Activated CD4-positive, alpha-beta T cell treated with anti-CD3 and anti-CD28 coated beads for 4 hours (primary cell): ENCODE measurements around the gene MDH2.
"Not testable (repeated sequence)": the region's sequence is repeated elsewhere in the genome, so short reads cannot be mapped to it uniquely, and the experiment has no call there.

Experiments
- DNase-seq, 2 donors: peaks; one replicate each; pipeline ENCODE4 v3.0.0-alpha.2; 2020

The MDH2 gene

DNA sequence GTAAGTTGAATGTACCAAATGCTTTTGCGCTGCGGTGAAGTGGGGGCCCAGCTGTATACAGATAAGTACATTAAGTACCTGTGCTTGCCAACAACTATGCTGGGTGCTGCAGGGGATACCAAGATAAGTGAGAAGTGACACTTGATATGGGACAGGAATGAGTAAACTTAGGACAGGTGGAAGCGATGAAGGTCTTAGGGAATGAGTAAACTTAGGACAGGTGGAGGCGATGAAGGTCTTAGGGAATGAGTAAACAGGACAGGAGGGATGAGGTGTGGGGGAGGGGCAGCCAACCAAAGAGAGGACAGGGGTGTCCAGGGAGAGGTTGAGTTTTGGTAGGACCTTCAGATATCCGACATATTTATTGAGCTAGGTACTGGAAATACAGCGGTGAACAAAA lies 1.4 kb downstream of the MDH2 start:
- DNase-seq, result no peak

DNA sequence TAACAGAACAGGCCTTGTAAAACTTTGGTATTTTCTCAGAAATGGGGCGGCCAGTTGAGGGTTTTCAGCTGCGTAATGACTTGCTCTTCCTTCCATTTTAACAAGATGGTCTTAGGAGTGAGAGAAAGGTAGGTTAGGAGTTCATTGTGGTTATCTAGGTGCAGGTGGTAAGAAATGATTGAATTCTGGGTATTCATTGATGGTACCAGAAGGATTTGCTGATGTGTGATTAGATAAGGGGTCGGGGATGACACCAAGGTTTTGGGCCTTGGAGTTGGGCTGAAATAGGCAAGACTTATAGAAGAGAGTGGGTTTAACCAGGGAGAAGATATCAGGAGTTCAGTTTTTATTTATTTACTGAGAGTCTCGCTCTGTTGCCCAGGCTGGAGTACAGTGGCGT lies 2.6 kb downstream of the MDH2 start:
- no peak for DNase-seq

DNA sequence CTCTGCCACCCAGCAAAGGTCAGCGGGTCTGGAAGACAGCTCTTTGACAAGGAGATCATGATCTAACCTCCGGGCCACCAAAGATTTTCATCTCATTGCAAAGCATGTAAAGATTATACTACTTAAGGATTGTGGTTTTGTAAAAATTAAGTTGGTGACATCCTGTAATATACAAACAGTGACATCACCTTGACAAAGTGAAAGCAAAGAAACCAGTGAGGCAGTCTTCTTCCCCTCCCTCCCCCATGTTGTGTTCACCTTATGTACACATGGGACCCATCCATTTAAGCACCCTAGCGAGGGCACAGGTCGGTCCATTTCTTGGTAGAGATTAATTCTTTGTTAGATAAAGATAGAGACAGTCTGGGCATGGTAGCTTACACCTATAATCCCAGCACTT lies 3.9 kb downstream of the MDH2 start:
- no peak for DNase-seq

DNA sequence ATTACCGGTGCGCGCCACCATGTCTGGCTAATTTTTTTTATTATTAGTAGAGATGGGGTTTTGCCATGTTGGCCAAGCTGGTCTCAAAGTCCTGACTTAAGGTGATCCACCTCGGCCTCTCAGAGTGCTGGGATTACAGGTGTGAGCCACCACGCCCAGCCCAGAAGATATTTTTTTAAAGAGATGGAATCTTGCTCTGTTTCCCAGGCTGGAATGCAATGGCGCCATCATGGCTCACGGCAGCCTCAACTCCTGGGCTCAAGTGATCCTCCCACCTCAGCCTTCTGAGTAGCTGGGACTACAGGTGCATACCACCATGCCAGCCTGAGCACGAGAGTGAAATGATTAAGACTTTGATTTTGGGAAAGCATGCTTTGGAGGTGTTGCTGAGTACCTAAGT lies 4.8 kb downstream of the MDH2 start:
- not testable (repeated sequence) for DNase-seq

DNA sequence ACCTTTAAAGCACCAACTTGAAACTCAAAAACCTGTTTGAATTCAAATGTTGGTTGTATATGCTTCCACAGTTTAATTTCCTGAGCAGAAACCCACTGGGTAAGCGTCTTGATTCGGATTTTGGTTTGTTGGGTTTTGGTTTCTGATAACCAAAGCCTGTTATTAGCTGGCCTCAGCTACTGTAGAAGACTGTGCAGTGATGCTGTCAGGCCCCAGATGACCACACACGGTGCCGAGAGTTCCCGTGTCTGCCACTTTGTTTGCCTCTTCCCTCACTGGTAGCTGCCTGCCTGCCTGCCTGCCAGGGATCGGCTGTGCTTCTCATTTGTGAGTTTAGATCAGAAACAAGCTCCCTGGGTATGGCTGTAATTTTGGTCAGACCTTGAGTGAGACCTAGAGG lies 5.6 kb downstream of the MDH2 start:
- DNase-seq, result no peak

DNA sequence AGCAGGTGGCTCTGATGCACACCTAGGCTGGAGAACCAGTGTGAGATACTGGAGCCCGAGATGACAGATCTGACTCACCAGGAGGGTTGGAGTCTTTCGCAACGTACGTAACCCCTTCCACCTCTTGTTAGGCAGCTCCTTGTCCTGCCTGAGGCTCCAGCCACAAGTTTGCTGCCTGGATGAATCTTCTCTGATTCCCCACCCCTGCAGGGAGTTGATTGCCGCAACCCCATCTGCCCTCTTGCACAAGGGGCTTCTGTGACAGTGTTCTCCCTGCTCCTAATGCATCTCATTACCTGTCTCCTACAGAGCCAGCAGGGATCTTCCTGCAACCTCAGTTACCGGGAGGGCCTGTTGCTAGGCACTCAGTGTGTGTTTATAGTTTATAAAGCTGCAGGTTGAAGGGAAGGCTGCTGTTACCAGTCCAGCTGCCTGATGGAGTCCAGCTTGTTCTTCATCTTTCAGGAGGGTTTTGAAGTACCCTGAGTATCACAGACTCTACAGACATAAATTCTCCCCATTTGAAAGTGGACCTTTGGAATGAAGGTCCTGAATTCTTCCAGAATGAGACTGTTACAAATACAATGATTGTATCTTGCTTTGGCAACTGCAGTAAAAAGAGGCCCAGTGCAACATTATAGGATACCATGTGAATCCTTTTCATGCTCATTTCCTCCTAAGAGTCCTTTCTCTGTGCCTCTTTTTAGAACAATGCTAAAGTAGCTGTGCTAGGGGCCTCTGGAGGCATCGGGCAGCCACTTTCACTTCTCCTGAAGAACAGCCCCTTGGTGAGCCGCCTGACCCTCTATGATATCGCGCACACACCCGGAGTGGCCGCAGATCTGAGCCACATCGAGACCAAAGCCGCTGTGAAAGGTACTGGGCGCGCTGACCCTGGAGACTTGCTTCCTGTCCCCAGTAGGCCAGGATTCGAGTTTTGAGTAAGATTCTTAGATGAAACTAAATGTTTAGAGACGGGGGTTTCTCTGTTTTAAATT lies 6.5 kb downstream of the MDH2 start:
- DNase-seq, result no peak

DNA sequence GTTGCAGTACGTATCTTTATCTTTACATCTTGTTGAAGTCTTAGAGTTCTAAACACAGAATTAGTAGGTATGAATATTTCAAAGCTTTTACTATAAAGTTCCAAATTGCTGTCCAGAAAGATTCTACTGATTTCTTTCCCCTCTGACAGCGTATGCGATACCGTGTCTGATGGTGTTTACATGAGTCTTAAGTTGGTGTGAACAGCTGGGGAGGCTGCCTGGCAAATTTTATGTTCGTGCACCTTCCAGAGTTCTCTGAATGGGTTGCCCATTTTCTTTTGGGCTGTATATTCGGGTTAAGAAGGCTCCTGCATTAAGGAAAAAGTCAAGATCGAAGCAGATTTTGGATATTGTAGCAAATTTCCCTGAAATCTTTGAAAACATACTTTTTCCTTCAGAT lies 8.3 kb downstream of the MDH2 start:
- DNase-seq, result no peak

DNA sequence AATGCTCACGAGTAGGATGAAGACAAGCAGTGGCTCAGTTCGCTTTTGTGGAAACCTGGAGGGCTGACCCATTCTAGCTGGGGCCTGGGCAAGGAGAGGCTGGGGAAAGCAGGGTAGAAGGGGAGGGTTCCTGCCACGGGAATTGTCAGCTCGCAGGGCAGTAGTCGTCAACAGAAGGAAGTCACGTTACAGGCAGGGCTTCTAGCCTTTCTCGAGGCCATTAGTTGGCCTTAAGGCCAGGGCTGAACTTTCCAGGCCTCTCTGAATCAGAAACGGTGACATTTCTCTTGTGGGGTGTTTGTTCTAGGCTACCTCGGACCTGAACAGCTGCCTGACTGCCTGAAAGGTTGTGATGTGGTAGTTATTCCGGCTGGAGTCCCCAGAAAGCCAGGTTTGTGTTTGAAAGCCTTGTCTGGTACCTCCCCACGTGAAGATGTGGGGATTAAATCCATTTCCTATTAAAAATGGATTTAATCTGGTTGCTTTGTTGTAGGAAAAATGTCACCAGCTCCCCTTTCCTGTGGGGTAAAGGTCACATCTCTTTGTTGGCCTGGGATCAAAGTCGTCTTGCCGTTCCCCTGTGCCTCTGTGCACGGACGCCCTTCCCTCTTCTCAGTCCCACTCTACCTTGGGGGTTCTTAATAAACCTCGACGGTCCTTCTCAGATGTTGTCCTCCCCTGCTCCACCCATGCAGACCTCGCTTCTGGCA lies 9.4 kb downstream of the MDH2 start:
- no peak for DNase-seq

DNA sequence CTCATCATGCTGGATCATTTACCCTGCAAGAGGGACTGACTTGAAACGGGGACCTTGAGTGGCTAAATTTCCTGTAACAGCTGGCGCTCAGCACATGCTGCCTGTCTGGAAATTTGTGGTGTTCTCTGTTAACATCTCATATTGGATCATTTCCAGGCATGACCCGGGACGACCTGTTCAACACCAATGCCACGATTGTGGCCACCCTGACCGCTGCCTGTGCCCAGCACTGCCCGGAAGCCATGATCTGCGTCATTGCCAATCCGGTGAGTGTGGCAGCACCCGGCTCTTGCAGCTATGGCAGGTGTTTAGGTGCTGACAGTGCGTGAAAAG lies 9.9 kb downstream of the MDH2 start:
- DNase-seq, result no peak

DNA sequence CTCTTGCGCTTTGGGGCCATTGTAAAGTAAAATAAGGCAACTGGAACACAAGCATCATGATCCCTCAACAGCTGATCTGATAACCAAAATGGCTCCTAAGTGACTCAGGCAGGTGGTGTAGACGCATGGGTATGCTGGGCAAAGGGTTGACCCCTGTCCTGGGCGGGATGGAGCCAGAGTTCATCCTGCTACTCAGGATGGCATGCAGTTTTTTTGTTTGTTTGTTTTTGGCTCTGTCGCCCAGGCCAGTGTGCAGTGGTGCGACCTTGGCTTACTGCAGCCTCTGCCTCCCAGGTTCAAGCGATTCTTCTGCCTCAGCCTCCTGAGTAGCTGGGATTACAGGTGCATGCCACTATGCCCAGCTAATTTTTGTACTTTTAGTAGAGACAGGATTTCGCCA lies 10.8 kb downstream of the MDH2 start:
- not testable (repeated sequence) for DNase-seq

DNA sequence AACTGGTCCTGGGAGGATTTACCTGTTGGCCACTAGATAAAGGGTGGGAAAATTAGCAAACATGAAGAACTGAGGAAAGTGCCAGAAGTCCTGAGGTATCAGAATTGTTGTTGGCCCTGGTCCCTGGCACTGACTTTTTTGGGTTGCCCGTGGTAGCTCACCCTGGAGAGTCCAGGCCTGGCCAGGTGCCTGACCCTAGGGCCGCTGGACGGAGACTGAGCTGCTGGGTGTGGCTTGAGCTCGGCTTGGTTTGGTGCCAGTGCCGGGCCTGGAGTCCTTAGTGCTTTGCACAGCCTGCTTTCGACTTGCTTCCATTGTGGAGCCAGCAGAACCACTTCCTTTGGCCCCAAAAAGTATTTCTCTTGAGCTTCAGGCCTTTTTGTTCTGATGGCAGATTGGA lies 12.9 kb downstream of the MDH2 start:
- DNase-seq, result no peak

DNA sequence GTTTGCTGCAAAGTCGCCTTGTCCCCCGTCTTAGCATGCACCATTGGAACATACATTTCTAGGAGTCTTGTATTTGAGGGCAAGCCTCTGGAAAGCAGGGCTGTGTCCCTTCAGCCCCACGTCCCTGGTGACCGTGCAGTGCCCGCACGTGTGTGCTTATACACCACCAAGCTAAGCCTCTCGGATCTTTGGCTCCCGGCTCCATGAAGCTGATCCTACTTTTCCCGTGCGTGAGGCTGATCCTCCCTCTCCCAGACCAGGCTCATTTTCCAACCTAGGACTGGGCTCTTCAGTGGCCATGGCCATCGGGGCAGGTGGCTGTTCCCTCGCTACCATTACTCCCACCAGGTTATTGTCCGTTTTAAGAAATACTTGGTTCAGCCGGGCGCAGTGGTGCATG lies 14.3 kb downstream of the MDH2 start:
- no peak for DNase-seq

DNA sequence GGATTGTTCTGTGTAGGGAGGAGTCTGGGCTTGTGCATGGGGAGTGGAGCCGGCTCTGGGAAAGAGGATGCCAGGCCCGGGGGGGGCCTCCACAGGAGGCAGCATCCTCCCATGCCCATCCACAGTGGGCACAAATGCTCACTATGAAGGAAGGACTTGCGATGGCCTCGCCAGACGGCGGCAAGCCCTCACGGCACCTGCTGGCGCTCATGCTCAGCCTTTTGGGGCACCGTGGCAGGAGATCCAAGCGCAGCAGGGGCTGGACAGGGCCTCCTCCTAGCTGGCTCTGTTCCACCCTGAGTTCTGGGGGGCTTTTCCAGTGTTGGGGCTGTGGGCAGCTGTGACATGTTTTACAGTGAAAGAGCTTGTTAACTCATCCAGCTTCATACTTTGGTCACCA lies 15.2 kb downstream of the MDH2 start:
- no peak for DNase-seq

DNA sequence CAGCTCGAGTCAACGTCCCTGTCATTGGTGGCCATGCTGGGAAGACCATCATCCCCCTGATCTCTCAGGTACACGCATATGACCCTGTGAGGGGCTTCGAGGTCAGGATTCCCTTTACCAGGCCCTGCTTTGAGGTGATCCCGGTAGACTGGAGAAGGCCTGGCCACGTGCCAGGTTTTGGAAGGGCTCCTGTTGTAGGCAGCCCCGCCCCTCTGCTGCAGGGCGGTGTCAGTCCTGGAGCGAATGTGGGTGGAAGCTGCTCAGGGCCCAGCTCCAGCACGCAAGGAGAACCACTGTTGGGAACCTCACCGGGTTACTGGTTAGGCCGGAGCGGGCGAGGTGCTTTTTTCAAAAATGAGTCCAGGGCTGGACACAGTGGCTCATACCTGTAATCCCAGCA lies 15.6 kb downstream of the MDH2 start:
- no peak for DNase-seq

DNA sequence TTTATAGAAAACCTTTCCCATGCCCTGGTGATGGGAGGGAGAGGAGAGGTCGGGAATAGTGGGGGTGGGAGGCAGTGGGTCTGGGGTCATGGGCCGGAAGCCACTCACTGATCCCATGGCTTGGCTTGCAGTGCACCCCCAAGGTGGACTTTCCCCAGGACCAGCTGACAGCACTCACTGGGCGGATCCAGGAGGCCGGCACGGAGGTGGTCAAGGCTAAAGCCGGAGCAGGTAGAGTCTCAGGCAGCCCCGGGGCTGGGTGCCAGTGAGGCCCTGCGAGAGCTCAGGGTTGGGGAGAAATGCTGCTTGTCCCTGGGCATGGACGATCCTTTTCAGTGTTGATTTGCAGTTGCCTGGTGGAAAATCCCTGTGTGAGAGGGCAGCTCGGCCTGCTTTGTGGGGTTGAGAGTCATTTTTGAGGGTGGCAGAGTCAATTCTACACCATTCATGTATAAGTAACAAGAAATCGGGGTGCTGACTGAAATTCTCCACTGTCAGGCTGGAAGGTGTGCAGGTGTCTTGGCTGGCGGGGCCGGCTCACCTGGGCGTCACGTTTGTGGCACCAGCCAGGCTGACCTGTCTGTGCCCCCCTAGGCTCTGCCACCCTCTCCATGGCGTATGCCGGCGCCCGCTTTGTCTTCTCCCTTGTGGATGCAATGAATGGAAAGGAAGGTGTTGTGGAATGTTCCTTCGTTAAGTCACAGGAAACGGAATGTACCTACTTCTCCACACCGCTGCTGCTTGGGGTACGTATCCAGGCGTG lies 16.5 kb downstream of the MDH2 start:
- no peak for DNase-seq

DNA sequence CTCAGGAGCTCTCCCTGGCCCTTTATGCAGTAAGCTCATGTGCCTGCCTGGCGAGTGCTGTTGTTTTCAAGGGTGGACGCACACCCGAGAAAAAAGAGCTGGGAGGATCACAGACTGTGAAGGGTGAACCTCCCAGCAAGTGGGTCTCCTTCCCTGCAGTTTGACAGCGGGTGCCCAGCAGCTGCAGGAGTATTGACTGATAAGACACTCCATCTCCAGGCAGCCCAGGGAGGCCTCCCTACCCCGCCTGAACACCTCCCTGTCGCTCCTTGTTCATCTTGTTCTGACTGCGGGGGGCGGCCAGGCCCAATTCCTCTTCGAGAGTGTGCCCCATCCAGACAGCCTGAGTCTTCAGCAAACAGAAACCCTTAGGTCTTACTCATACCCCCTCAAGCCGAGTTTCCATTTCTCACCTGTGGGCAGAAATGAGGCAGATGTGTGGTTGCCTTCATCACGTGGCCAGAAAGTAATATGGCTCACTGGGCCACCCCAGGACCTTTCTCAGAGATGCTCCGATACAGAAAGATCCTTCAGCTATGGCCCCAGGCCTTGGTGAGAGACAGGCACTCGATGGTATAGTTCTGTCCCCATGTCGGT lies 17.2 kb downstream of the MDH2 start:
- DNase-seq, result no peak

DNA sequence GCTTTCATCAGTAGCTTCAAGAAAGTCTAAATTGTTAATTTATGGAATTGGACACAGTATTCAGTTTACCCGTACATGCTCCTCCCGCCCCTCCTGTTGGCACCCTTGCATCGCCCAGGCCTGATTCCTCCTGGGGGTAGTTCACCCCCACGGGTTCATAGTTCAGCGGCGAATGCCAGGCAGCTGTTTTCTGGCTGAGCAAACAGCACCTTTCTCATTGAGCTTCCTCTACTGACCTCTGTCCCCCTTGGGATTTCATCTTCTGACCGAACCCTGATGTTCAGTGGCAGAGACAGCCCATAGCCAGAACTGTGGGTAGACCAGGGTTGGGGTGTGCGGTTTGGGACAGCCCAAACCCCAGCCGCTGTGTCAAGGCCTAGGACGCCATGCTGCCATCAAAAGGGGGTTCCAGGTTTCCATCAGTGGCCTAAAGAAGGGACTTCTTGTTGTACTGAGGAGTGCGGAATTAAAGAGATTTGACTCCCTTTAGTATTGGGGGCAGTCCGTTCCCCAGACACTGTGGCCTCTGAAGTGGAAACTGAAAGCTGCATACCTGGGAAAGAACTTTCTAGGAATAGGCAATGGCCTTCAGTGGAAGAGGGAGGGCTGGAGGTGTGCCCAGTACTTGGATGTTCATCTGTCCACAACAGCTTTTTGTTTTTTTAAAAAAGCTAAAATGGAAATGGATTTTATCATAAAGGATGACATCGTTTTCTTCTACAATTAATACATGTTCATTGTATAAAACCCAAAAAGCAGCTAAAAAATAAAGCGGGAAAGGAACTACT lies 19.0 kb downstream of the MDH2 start:
- DNase-seq, result no peak

DNA sequence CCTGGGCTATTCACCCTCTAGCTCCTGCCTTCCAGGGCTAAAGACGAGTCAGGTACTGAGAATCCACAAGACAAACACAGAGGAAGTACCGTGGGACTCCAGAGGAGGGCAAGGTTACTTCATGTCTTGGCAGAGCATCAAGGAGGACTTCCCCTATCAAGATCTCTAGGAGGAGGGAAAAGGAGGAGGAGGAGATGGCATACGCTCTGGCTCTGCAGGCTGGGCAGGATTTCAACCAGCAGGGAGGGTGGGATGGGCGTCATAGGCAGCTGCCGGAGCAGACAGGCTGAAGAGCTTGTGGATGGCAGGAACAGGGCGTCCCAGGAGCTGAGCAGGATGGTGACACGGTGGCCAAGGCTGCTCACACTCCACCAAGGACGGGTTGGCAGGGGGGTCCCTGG lies 21.3 kb downstream of the MDH2 start:
- DNase-seq, result no peak

DNA sequence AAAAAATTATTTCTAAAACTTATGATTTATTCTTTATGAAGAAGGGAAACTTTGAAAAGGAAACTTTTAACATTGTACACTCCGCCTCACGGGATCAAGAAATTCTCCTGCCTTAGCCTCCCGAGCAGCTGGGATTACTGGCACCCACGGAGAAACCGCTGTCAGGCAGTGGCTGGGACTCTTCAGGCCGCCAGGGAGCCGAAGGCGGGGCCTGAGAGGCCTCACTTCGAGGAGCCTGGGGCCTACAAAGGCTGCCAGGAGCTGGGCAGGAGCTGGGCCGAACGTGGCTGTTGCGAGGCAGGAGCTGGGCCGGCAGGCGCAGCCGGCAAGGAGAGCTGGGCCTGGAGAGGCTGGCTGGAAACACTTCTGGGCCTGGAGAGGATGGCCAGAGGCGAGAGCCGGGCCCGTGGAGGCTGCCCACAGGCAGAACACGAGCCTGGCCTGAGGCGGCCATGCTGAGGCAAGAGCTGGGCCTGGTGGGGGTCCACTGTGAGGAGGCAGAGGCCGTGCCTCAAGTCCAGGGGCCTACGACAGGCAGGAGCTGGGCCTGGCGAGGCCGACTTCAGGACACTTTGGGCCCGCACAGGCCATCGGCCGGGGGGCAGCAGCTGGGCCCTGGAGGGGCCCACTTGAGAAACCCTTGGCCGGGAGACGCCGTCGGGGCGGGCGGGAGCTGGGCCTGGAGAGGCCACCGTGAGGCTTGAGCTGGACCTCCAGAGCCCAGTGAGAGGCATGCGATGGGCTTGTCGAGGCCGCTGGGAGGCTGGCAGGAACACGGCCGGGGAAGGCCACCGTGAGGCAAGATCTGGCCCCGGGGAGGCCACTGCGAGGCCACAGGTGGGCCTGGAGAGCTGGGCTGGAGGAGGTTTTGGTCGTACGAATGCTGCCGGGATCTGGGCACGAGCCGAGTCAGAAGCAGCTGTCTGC lies 23.7 kb downstream of the MDH2 start:
- DNase-seq, result no peak

DNA sequence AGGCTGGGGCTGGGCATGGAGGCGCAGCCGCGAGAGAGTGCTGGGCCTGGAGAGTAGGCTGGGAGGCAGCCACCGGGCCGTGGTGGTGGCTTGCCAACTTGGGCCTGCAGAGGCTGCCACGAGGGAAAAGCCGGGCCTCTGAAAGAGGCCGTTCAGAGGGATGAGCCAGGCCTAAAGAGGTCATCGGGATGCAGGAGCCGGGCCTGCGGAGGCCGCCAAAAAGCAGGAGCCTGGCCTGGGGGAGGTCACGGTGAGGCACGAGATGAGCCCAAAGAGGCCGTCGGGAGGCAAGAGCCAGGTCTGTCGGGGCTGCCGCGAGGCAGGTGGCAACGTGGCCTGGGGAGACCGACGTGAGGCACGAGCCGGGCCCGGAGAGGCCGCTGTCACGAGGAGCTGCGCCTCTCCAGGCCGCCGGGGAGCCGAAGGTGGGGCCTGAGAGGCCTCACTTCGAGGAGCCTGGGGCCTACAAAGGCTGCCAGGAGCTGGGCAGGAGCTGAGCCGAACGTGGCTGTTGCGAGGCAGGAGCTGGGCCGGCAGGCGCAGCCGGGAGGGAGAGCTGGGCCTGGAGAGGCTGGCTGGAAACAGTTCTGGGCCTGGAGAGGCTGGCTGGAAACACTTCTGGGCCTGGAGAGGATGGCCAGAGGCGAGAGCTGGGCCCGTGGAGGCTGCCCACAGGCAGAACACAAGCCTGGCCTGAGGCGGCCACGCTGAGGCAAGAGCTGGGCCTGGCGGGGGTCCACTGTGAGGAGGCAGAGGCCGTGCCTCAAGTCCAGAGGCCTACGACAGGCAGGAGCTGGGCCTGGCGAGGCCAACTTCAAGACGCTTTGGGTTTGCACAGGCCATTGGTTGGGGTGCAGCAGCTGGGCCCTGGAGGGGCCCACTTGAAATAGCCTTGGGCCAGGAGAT lies 24.6 kb downstream of the MDH2 start:
- DNase-seq, result no peak
